ENCODE results near the gene CYP27A1.

- TF ChIP-seq CTCF (IDR thresholded peaks at IDR 0.05; ENCODE audit: low read length) (no peak), EZH2 (IDR thresholded peaks at IDR 0.05; ENCODE audit: borderline replicate concordance, low read length) (no peak)
Measured at GRCh38 chr2:218826791-218827190, 44.8 kb downstream of the CYP27A1 start.
